HepG2 (cell line): ENCODE results near the gene CSRNP3. TPM values are rescaled to one million over a fixed set of nuclear protein-coding genes. Genes with fewer than 3 reads are reported as not detected.

ENCODE experiments used
- ATAC-seq: fragments of 200-7000 bp; cut with Tn5 transposase; 3 replicates; pipeline ENCODE4 v1.9.1; 2020; ENCODE audit warnings: mild to moderate bottlenecking, moderate library complexity
- BruUV-seq: library from RNA; stranded (reverse); fragments of 400-500 nt; replicated peaks from 2 replicates; lab custom pipeline; 2021; lab: Mats Ljungman, UMichigan
- CTCF ChIA-PET: fragments of 300-600 bp; formaldehyde crosslinking; extraction: SDS; loops from one replicate; lab custom pipeline; 2021; ENCODE audit warnings: low total read pairs, inconsistent platforms, low intra/inter-chr PET ratio; lab: Yijun Ruan, JAX
- POLR2A ChIA-PET: fragments of 350-600 bp; sonication (Branson Sonifier 250); formaldehyde crosslinking; loops from one replicate; lab custom pipeline; 2020; ENCODE audit warnings: antibody characterized with exemption, inconsistent platforms; lab: Yijun Ruan, JAX
- DNase-seq: peaks from one replicate; pipeline ENCODE4 v3.0.0-alpha.2; 2015; ENCODE audit warnings: low spot score
- FAIRE-seq: peaks from 3 replicates; lab custom pipeline; 2011; peaks lifted over from hg19 to GRCh38; lab: Jason Lieb, UNC
- H2AFZ ChIP-seq: one replicate; pipeline ENCODE4 v1.6.1; 2011; ENCODE audit warnings: low read length, inconsistent platforms
- H3K27ac ChIP-seq: fragments of 300-600 bp; 3 replicates; pipeline ENCODE4 v1.8.0; 2011; ENCODE audit warnings: mixed run types, mild to moderate bottlenecking, mixed read lengths, low read length, inconsistent platforms; ENCODE audit not compliant: insufficient read depth; ENCODE audit errors: extremely low read length
- H3K27me3 ChIP-seq, 2 experiments: fragments of 200-600 bp in 1 of 2; 2 replicates in 1 of 2; 3 replicates in 1 of 2; pipeline versions ENCODE4 v1.6.0 to v1.8.0; 2011; ENCODE audit warnings: low read length in 2 of 2, mild to moderate bottlenecking in 2 of 2, moderate library complexity in 2 of 2, inconsistent platforms in 1 of 2; ENCODE audit not compliant: insufficient read depth in 2 of 2, control insufficient read depth in 1 of 2
- H3K36me3 ChIP-seq, 2 experiments: fragments of 200-600 bp in 1 of 2; replicated peaks in 1 of 2; 2 replicates in 1 of 2; 3 replicates in 1 of 2; pipeline versions ENCODE4 v1.5.1 to v1.8.0; 2011; ENCODE audit warnings: low read length in 2 of 2, inconsistent platforms in 1 of 2; ENCODE audit not compliant: insufficient read depth in 2 of 2, control insufficient read depth in 1 of 2
- H3K4me1 ChIP-seq: 2 replicates; pipeline ENCODE4 v1.5.1; 2012; ENCODE audit warnings: low read length, inconsistent platforms; ENCODE audit not compliant: insufficient read depth
- H3K4me2 ChIP-seq: 2 replicates; pipeline ENCODE4 v1.6.0; 2011; ENCODE audit warnings: low read depth, low read length, inconsistent platforms
- H3K4me3 ChIP-seq, 3 experiments: fragments of 200-600 bp in 1 of 3; sonication (generic), shearing (Covaris generic) in 1 of 3; replicated peaks in 1 of 3; 2 replicates each; pipeline ENCODE4 v1.5.1; 2011 to 2016; ENCODE audit warnings: low read length in 3 of 3, inconsistent platforms in 2 of 3, low read depth in 2 of 3, mild to moderate bottlenecking in 2 of 3, control low read depth in 1 of 3, mixed read lengths in 1 of 3; ENCODE audit not compliant: insufficient read depth in 1 of 3
- H3K79me2 ChIP-seq: one replicate; pipeline ENCODE4 v1.6.1; 2011; ENCODE audit warnings: low read length, inconsistent platforms; ENCODE audit not compliant: insufficient read depth
- H3K9ac ChIP-seq: 2 replicates; pipeline ENCODE4 v1.6.0; 2011; ENCODE audit warnings: mild to moderate bottlenecking, low read depth, low read length, inconsistent platforms; ENCODE audit not compliant: insufficient read depth
- H3K9me3 ChIP-seq: 2 replicates; pipeline ENCODE4 v1.5.1; 2012; ENCODE audit warnings: mild to moderate bottlenecking, low read length
- H4K20me1 ChIP-seq: 2 replicates; pipeline ENCODE4 v1.6.0; 2011; ENCODE audit warnings: inconsistent platforms, mild to moderate bottlenecking, low read length, moderate library complexity; ENCODE audit not compliant: insufficient read depth
- CHD2 ChIP-seq: IDR thresholded peaks from 2 replicates; pipeline ENCODE4 v1.6.1; 2011; ENCODE audit warnings: low read depth, low read length, improper control_type of control experiment
- CTCF ChIP-seq: sonication (generic); formaldehyde crosslinking; IDR thresholded peaks from 2 replicates; pipeline ENCODE4 v1.5.0; 2020; ENCODE audit warnings: mild to moderate bottlenecking, missing genetic modification reagents, moderate library complexity
- HOXA3 ChIP-seq: sonication (generic); formaldehyde crosslinking; IDR thresholded peaks from 2 replicates; pipeline ENCODE4 v1.5.0; 2020; ENCODE audit warnings: missing genetic modification reagents
- NFKBIZ ChIP-seq: IDR thresholded peaks from 2 replicates; pipeline ENCODE4 v1.6.1; 2018; ENCODE audit warnings: missing genetic modification reagents, missing compliant biosample characterization
- SMC3 ChIP-seq: IDR thresholded peaks from 2 replicates; pipeline ENCODE4 v1.6.1; 2011; ENCODE audit warnings: low read length, improper control_type of control experiment
- STAG1 ChIP-seq: sonication (generic); formaldehyde crosslinking; IDR thresholded peaks from 2 replicates; pipeline ENCODE4 v1.4.0; 2020; ENCODE audit warnings: missing genetic modification reagents
- ZNF549 ChIP-seq: sonication (generic); formaldehyde crosslinking; IDR thresholded peaks from 2 replicates; pipeline ENCODE4 v1.5.0; 2020; ENCODE audit warnings: missing genetic modification reagents
- ZNF607 ChIP-seq: sonication (generic); formaldehyde crosslinking; IDR thresholded peaks from 2 replicates; pipeline ENCODE4 v1.5.1; 2020; ENCODE audit warnings: missing genetic modification reagents, mild to moderate bottlenecking, borderline replicate concordance
- ZNF710 ChIP-seq: sonication (generic); formaldehyde crosslinking; IDR thresholded peaks from 2 replicates; pipeline ENCODE4 v1.5.0; 2020; ENCODE audit warnings: mild to moderate bottlenecking, missing genetic modification reagents, borderline replicate concordance
- WGBS: methylation state at CpG from one replicate; pipeline ENCODE4 v1.1.6; 2017; ENCODE audit warnings: low lambda C conversion rate; 5-methylcytosine and 5-hydroxymethylcytosine counted together
- in situ Hi-C: cut with HindIII; loops from 2 replicates; pipeline ENCODE4 v1.10.0; 2017; ENCODE audit warnings: low pct_unique_long_range_greater_than_20kb; ENCODE audit not compliant: extremely low pct_ligation_motif_present
- intact Hi-C: fragments of 100-400 bp; cut with micrococcal nuclease; formaldehyde crosslinking; loops from one replicate; pipeline ENCODE4 v1.10.0; 2022; ENCODE audit not compliant: unreplicated experiment
- polyA plus RNA-seq, 8 experiments: library from polyadenylated mRNA; depleted of rRNA in 3 of 8; stranded (reverse) in 7 of 8; unstranded in 1 of 8; fragments of >200 nt; fragmentation: Illumina TruSeq in 4 of 8; extraction: Trizol in 4 of 8; gene quantifications; 2 replicates each; pipeline versions ENCODE4 v1.2.1 to v1.2.3, GENCODE V29; 2011 to 2016; ENCODE audit warnings: low read depth in 4 of 8, missing spikeins in 1 of 8, mixed read lengths in 1 of 8; ENCODE audit not compliant: insufficient read depth in 1 of 8
- total RNA-seq, 5 experiments: library from RNA; depleted of rRNA; stranded (reverse); fragments of >200 nt; fragmentation: Illumina TruSeq; extraction: Trizol; gene quantifications; 2 replicates each; pipeline ENCODE4 v1.2.3, GENCODE V29; 2016; ENCODE audit warnings: low read depth in 1 of 5

Gene CSRNP3
- total and polyA plus RNA-seq, 2 of the 13 experiments (the other 11 are each of a cell fraction or from before 2014, with no cell fraction given), result not detected

- TF ChIP-seq ZNF710 (CRISPR knock-in tag) (no peak), ZNF607 (CRISPR knock-in tag) (no peak), ZNF549 (no peak), HOXA3 (no peak), NFKBIZ (CRISPR knock-in tag) (no peak)
Observed at GRCh38 chr2:165697748-165698443, 228.4 kb downstream of the CSRNP3 start (continued).

- Histone ChIP-seq H3K9me3 (no peaks in the 10 kb centered on the region), H3K79me2 (no peaks in the 10 kb centered on the region)
- FAIRE-seq, result peak; percentile 23
- TF ChIP-seq STAG1, result peak; percentile 60
- no peak for TF ChIP-seq CHD2
- peak; percentile 13; the same call in 1 of the 2 replicates for TF ChIP-seq SMC3
- TF ChIP-seq CTCF (CRISPR knock-in tag), result peak; percentile 61
- TF ChIP-seq, all 625 proteins: peak for 3
- Histone ChIP-seq H3K4me2 (no peak overlapping the region), H2AFZ (no peak overlapping the region), H3K27me3 (0 out of 5 replicates have a peak, but pooled peaks cover 0 to 2% of the 10 kb centered on the region in 2 experiments), H3K4me3 (no peak overlapping the region), H3K9ac (no peak overlapping the region), H4K20me1 (no peaks in the 10 kb centered on the region), H3K27ac (no peak overlapping the region), H3K4me1 (no peaks in the 10 kb centered on the region), H3K36me3 (no peaks in the 10 kb centered on the region)
- WGBS, result under 1% methylated on average over 4 of the region's 4 CpGs
- peak; percentile 95 for ATAC-seq
- BruUV-seq, result no TSS peak
- CTCF ChIA-PET, result no interaction called here
- peak; percentile 44 for DNase-seq
- intact Hi-C loops, result loop anchor here (2.0 to 10.0 kb wide), 2 partner anchors 144 to 298 kb away; no protein-coding TSS in a partner anchor
- POLR2A ChIA-PET, result no interaction called here
- in situ Hi-C loops, result no loop called here
Observed at GRCh38 chr2:165698444-165698884, 229.0 kb downstream of the CSRNP3 start.
